GM12801 (cell line): Measurements from ENCODE around the gene PARD6A.

Experiments
- CTCF ChIP-seq: IDR thresholded peaks from one replicate; pipeline ENCODE4 v1.5.1; 2011; ENCODE audit warnings: control low read depth; ENCODE audit not compliant: insufficient read length; ENCODE audit errors: extremely low read depth

The PARD6A gene

GRCh38 chr16:67650023-67650422, 10.7 kb upstream of the PARD6A start:
- no peak for TF ChIP-seq CTCF

- no peak for TF ChIP-seq CTCF
Observed at GRCh38 chr16:67651039-67651438, 9.7 kb upstream of the PARD6A start.

GRCh38 chr16:67651847-67652246, 8.9 kb upstream of the PARD6A start:
- TF ChIP-seq CTCF, result no peak

- TF ChIP-seq CTCF, result no peak
Observed at GRCh38 chr16:67652578-67653127, 8.1 kb upstream of the PARD6A start.

GRCh38 chr16:67653128-67653788, 7.5 kb upstream of the PARD6A start:
- TF ChIP-seq CTCF, result no peak

- TF ChIP-seq CTCF, result no peak
Observed at GRCh38 chr16:67653789-67654402, 6.9 kb upstream of the PARD6A start.

GRCh38 chr16:67654403-67654911, 6.3 kb upstream of the PARD6A start:
- TF ChIP-seq CTCF, result no peak
